HG02973 (cell line): ENCODE measurements around the gene OR8K1.

Experiments
- ATAC-seq: cut with Tn5 transposase; IDR thresholded peaks from one replicate; pipeline ENCODE4 v1.9.1; 2021; ENCODE audit warnings: moderate library complexity; ENCODE audit not compliant: unreplicated experiment

OR8K1 gene

GRCh38 chr11:56345739-56346138 lies at the start of gene OR8K1:
TSS of gene OR8K1 (plus strand) at chr11:56346039. CDS start at chr11:56346039, 0 bp downstream.
- no peak for ATAC-seq

GRCh38 chr11:56296898-56297297 lies 48.9 kb upstream of the OR8K1 start:
- no peak for ATAC-seq

GRCh38 chr11:56307836-56308235 lies 38.0 kb upstream of the OR8K1 start:
- no peak for ATAC-seq

GRCh38 chr11:56314844-56315243 lies 31.0 kb upstream of the OR8K1 start, which contains the start of gene OR8K3:
TSS of gene OR8K3 (plus strand) at chr11:56315144. CDS start at chr11:56318307, 3,163 bp downstream.
- no peak for ATAC-seq

- no peak for ATAC-seq
Observed at GRCh38 chr11:56331861-56332491, 13.9 kb upstream of the OR8K1 start.

- no peak for ATAC-seq
Observed at GRCh38 chr11:56333156-56333555, 12.7 kb upstream of the OR8K1 start.

GRCh38 chr11:56340289-56340688 lies 5.5 kb upstream of the OR8K1 start:
- no peak for ATAC-seq

- ATAC-seq = no peak
Observed at GRCh38 chr11:56353991-56354390, 8.2 kb downstream of the OR8K1 start, which contains the start of gene OR8J1. TSS of gene OR8J1 (plus strand) at chr11:56354291. CDS start at chr11:56360247, 5,956 bp downstream.

GRCh38 chr11:56375324-56375723 lies 29.5 kb downstream of the OR8K1 start, which contains the start of gene OR8U1:
TSS of gene OR8U1 (plus strand) at chr11:56375624. CDS start at chr11:56375624, 0 bp downstream.
- ATAC-seq = no peak

- no peak for ATAC-seq
Observed at GRCh38 chr11:56380120-56380519, 34.3 kb downstream of the OR8K1 start.

- ATAC-seq = no peak
Observed at GRCh38 chr11:56394381-56394780, 48.5 kb downstream of the OR8K1 start.

GRCh38 chr11:56396047-56396446 lies 50.2 kb downstream of the OR8K1 start:
- no peak for ATAC-seq
